DND-41 (cell line): ENCODE data around the gene PPP6C.
A peak's percentile ranks its signal among the peaks of the same experiment; 100 is the strongest.

Experiments
- ATAC-seq: fragments of 200-7000 bp; cut with Tn5 transposase; 3 replicates; pipeline ENCODE4 v1.9.1; 2021; ENCODE audit warnings: low read depth; ENCODE audit not compliant: insufficient read depth
- DNase-seq: peaks from one replicate; pipeline ENCODE4 v3.0.0-alpha.2; 2020
- H2AFZ ChIP-seq: 2 replicates; pipeline ENCODE4 v1.6.0; 2012; ENCODE audit warnings: low read depth, low read length
- H3K27ac ChIP-seq: 2 replicates; pipeline ENCODE4 v1.5.1; 2012; ENCODE audit warnings: low read length, inconsistent platforms
- H3K27me3 ChIP-seq: fragments of 200-600 bp; sonication (generic); 2 replicates; pipeline ENCODE4 v1.6.0; 2012; ENCODE audit warnings: low read length, mild to moderate bottlenecking, inconsistent platforms; ENCODE audit not compliant: insufficient read depth, poor library complexity
- H3K36me3 ChIP-seq: 2 replicates; pipeline ENCODE4 v1.5.1; 2012; ENCODE audit warnings: low read length, inconsistent platforms; ENCODE audit not compliant: insufficient read depth
- H3K4me1 ChIP-seq: 2 replicates; pipeline ENCODE4 v1.5.1; 2012; ENCODE audit warnings: mild to moderate bottlenecking, low read length; ENCODE audit not compliant: insufficient read depth
- H3K4me2 ChIP-seq: 2 replicates; pipeline ENCODE4 v1.6.0; 2012; ENCODE audit warnings: mild to moderate bottlenecking, moderate library complexity, low read length, inconsistent platforms; ENCODE audit not compliant: insufficient read depth
- H3K4me3 ChIP-seq, 2 experiments: fragments of 200-600 bp in 1 of 2; shearing (Covaris generic) in 1 of 2; 2 replicates each; pipeline ENCODE4 v1.5.1; 2012 to 2016; ENCODE audit warnings: inconsistent platforms in 2 of 2, low read length in 2 of 2, mild to moderate bottlenecking in 2 of 2, low read depth in 1 of 2, moderate library complexity in 1 of 2
- H3K79me2 ChIP-seq: 2 replicates; pipeline ENCODE4 v1.6.0; 2012; ENCODE audit warnings: low read length, inconsistent platforms; ENCODE audit not compliant: insufficient read depth
- H3K9ac ChIP-seq: 2 replicates; pipeline ENCODE4 v1.6.0; 2012; ENCODE audit warnings: low read depth, mild to moderate bottlenecking, inconsistent platforms, low read length, moderate library complexity
- H3K9me3 ChIP-seq: 2 replicates; pipeline ENCODE4 v1.5.1; 2012; ENCODE audit warnings: low read length, moderate library complexity, mild to moderate bottlenecking, inconsistent platforms; ENCODE audit not compliant: insufficient read depth, severe bottlenecking
- H4K20me1 ChIP-seq: 2 replicates; pipeline ENCODE4 v1.6.0; 2012; ENCODE audit warnings: low read length; ENCODE audit not compliant: insufficient read depth
- EZH2 ChIP-seq: IDR thresholded peaks from 3 replicates; pipeline ENCODE4 v1.6.1; 2012; ENCODE audit warnings: borderline replicate concordance, low read depth, mild to moderate bottlenecking, moderate library complexity, low read length, inconsistent platforms; ENCODE audit not compliant: severe bottlenecking
- TF ChIP-seq, protein P1 (sequence below): IDR thresholded peaks from 2 replicates; pipeline ENCODE4 v1.5.1; 2012; ENCODE audit warnings: borderline replicate concordance, low read length, moderate library complexity, mild to moderate bottlenecking; ENCODE audit not compliant: poor library complexity, severe bottlenecking; ENCODE audit errors: extremely low read depth

The PPP6C gene

DNA sequence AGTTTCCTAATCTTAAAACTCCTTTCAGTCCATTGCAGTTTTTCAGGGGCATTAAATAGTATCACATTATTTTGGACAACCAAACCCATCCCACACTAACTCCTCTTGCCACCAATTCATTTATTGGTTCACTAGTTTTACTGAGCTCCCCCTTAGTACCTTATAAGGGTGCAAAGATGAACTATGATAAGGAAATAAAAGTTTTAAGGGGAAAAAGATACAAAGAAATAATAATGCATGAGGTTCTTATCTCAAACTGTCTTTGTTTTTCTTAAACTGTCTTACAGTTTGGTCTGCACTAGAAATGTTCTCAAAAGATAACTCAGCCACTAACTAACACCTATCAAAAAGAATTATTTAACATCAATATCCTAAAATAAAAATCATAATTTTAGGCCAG lies 54.6 kb downstream of the PPP6C start:
- H3K79me2 ChIP-seq = peaks cover 96% of the 10 kb centered on the region

DNA sequence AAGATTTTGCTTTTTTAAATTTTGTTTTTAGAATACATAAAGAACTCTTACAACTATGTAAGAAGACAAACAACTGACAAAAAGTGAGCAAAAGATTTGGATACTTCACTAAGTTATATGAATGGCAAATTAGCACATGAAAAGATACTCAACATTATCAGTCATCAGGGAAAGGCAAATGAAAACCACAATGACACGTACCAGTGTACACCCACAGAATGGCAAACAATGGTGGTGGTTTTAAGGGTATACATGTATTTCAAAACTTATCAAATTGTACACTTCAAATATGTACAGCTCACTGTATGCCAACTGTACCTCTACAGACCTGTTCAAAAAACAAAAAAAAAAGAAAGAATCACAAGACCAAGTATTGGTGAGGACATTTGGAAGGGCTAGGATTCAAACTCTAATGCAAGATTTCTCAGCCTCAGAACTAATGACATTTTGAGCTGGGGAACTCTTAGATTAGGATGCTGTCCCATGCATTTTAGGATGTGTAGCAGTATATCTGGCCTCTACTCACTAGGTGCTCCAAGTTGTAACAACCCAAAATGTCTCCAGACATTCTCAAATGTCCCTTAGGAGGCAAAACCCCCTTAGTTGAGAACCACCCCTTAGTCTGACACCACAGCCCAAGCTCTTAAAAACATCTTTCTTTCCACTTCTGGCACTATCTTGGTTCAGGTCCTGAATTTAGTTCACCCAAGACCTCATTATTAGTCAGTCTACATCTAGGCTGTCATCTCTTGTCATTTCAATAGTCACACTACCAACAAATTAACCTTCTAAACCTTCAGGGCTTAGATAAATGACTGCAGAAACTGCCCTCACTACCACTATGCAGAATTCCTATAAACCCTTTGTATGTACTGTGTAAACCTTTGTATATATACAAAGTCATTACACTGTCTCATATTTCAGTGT lies 55.9 kb downstream of the PPP6C start:
- no peak for TF ChIP-seq EZH2
- TF ChIP-seq, protein P1, sequence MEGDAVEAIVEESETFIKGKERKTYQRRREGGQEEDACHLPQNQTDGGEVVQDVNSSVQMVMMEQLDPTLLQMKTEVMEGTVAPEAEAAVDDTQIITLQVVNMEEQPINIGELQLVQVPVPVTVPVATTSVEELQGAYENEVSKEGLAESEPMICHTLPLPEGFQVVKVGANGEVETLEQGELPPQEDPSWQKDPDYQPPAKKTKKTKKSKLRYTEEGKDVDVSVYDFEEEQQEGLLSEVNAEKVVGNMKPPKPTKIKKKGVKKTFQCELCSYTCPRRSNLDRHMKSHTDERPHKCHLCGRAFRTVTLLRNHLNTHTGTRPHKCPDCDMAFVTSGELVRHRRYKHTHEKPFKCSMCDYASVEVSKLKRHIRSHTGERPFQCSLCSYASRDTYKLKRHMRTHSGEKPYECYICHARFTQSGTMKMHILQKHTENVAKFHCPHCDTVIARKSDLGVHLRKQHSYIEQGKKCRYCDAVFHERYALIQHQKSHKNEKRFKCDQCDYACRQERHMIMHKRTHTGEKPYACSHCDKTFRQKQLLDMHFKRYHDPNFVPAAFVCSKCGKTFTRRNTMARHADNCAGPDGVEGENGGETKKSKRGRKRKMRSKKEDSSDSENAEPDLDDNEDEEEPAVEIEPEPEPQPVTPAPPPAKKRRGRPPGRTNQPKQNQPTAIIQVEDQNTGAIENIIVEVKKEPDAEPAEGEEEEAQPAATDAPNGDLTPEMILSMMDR = no peak
- peak; percentile 39; the same call in 2 of the 3 replicates for ATAC-seq
- H4K20me1 ChIP-seq = no peaks in the 10 kb centered on the region; the same call in 1 of the 2 replicates
- peaks cover 9% of the 10 kb centered on the region; the same call in 1 of the 2 replicates for H3K4me1 ChIP-seq
- 0 out of 2 replicates have a peak overlapping the region, but pooled peaks have one; percentile 2 for H3K27ac ChIP-seq
- no peaks in the 10 kb centered on the region for H3K9me3 ChIP-seq
- peaks cover 3% of the 10 kb centered on the region; the same call in 1 of the 2 replicates for H3K36me3 ChIP-seq
- no peaks in the 10 kb centered on the region for H3K27me3 ChIP-seq
- no peak overlapping the region for H3K9ac ChIP-seq
- no peak overlapping the region for H3K4me3 ChIP-seq
- peaks cover 94% of the 10 kb centered on the region for H3K79me2 ChIP-seq
- no peak overlapping the region for H3K4me2 ChIP-seq
- H2AFZ ChIP-seq = no peak overlapping the region
- DNase-seq = no peak

More for the DNA sequence above, 54.6 kb downstream of the PPP6C start:
- H3K27ac ChIP-seq = no peak overlapping the region
- no peaks in the 10 kb centered on the region for H3K9me3 ChIP-seq
- no peak overlapping the region for H3K9ac ChIP-seq
- H3K36me3 ChIP-seq = peaks cover 14% of the 10 kb centered on the region; the same call in 1 of the 2 replicates
- no peaks in the 10 kb centered on the region for H3K27me3 ChIP-seq
- no peak overlapping the region for H3K4me2 ChIP-seq
- peaks cover 2% of the 10 kb centered on the region; the same call in 1 of the 2 replicates for H4K20me1 ChIP-seq
- no peak overlapping the region for H3K4me3 ChIP-seq
- ATAC-seq (no peak), DNase-seq (no peak)
- H2AFZ ChIP-seq = no peak overlapping the region
- peaks cover 13% of the 10 kb centered on the region for H3K4me1 ChIP-seq
- no peak for TF ChIP-seq EZH2
- TF ChIP-seq, protein P1 = no peak

DNA sequence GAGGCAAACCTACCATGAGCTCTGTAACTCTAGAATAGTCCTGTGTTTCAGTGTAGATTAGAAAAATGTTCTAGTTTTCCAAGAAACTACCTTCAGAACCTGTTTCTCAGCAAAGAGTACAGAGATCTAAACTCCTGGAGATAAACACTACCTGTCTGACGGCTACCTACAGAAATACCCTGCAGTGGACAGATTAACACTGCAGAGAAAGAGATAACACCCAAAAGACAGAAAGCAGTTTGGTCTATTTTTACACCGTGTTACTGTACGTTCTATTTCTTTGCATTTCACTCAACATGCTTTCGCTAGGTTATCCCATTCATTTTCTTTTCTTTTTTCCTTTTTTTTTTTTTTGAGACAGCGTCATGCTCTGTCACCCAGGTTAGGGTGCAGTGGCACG lies 57.8 kb downstream of the PPP6C start:
- Histone ChIP-seq H3K79me2 (peaks cover 93% of the 10 kb centered on the region), H3K36me3 (peaks cover 3% of the 10 kb centered on the region; the same call in 1 of the 2 replicates), H2AFZ (no peak overlapping the region), H3K9ac (no peak overlapping the region), H3K9me3 (no peaks in the 10 kb centered on the region), H3K27me3 (no peaks in the 10 kb centered on the region), H3K4me2 (no peak overlapping the region), H3K4me1 (peaks cover 24% of the 10 kb centered on the region), H3K27ac (peak overlapping the region; percentile 7; the same call in 1 of the 2 replicates), H3K4me3 (no peak overlapping the region), H4K20me1 (no peaks in the 10 kb centered on the region; the same call in 1 of the 2 replicates)
- no peak for ATAC-seq
- TF ChIP-seq EZH2 = no peak
- TF ChIP-seq, protein P1 = no peak
- no peak for DNase-seq
